GM12874 (cell line): Measurements from ENCODE around the gene PALM3.

Source experiments
- TF ChIP-seq, protein P1 (sequence below): IDR thresholded peaks from 2 replicates; pipeline ENCODE4 v1.5.1; 2011; ENCODE audit warnings: low read depth, mild to moderate bottlenecking, control low read depth, low read length, moderate library complexity; ENCODE audit not compliant: insufficient read depth

The PALM3 gene

DNA sequence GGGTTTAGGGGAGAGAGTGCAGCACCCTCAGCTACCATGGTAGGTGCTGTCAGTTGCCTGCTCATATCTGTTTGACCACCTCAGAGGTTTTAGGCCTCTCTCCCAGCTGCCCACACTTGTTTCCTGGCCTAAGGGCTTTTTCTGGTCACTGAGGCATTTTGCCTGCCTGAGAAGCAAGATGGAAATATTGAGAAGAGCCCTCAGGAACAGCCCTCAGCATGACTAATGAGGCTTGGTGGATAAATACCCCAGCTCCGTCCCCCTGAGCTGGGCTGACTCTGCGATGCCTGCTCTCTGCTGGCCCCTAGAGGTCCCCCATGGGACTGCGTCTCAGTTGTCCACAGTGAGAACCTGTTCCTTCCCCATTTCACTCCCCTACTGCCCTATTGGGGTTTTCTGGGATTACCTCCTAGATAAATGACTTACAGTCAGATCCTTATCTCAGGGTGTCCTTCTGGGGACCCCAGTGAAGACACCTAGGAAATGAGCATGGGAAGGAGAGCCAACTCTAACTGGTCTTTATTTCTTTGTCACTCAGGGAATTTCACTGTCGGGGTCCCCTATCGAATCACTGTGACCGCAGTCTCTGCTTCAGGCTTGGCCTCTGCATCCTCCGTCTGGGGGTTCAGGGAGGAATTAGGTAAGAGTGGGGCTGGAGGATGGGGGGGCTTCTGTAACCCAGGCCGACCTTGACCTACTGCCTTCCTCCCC, 13.3 kb downstream of the PALM3 start:
- TF ChIP-seq, protein P1, sequence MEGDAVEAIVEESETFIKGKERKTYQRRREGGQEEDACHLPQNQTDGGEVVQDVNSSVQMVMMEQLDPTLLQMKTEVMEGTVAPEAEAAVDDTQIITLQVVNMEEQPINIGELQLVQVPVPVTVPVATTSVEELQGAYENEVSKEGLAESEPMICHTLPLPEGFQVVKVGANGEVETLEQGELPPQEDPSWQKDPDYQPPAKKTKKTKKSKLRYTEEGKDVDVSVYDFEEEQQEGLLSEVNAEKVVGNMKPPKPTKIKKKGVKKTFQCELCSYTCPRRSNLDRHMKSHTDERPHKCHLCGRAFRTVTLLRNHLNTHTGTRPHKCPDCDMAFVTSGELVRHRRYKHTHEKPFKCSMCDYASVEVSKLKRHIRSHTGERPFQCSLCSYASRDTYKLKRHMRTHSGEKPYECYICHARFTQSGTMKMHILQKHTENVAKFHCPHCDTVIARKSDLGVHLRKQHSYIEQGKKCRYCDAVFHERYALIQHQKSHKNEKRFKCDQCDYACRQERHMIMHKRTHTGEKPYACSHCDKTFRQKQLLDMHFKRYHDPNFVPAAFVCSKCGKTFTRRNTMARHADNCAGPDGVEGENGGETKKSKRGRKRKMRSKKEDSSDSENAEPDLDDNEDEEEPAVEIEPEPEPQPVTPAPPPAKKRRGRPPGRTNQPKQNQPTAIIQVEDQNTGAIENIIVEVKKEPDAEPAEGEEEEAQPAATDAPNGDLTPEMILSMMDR = peak; percentile 96

DNA sequence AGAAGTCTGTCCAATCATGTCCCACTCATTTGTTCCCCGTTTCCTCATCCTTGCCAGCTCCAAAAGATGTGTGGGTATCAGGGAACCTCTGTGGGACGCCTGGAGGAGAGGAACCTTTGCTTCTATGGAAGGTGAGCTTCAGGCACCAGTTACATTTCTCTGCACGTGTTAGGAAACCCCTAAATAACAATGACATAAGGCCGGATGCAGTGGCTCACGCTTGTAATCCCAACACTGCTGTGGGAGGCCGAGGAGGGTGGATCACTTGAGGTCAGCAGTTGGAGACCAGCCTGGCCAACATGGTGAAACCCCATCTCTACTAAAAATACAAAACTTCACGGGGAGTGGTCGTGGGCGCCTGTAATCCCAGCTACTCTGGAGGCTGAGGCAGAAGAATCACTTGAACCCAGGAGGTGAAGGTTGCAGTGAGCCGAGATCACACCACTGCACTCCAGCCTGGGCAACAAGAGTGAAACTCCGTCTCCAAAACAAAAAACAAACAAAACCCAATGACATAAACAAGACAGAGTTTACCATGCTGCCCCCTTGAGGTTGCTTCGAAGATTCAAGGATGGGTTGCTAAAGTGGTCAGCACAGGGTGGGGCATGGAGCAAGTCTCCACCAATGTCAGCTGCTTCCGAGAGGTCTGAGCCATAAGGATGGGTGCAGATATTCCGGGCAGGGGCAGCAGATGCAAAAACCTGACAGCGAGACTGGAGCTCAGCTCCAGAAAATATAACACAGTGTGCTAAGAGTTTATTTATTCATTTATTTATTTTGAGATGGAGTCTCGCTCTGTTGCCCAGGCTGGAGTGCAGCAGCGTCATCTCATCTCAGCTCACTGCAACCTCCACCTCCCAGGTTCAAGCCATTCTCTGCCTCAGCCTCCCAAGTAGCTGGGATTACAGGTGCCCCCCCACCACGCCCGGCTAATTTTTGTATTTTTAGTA, 18.9 kb downstream of the PALM3 start:
- TF ChIP-seq, protein P1 = peak; percentile 52; the same call in 1 of the 2 replicates

GRCh38 chr19:14039181-14039580, 22.7 kb downstream of the PALM3 start:
- TF ChIP-seq, protein P1 = no peak

GRCh38 chr19:14035706-14036105, 26.2 kb downstream of the PALM3 start:
- TF ChIP-seq, protein P1 = no peak

DNA sequence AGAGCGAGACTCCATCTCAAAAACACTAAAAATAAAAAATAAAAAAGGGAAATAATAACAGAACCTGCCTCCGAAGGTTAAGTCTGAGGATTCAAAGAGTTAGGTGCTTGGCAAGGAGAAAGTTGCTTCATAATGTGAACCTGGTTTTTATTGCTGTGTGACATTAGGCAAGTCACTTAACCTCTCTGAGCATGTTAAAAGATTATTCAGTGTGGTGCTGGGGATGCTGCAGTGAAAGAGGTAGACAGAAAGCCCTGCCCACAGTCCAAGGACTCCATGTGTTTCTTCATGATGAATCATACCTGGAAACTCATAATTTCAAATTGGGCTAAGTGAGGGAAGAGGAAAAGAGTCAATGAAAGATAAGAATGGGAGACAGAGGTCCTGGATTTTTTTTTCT, 27.9 kb downstream of the PALM3 start:
- TF ChIP-seq, protein P1 = no peak

GRCh38 chr19:14031719-14032480, 30.0 kb downstream of the PALM3 start, which contains the start of gene IL27RA:
Gene IL27RA (plus strand): TSS chr19:14031762. CDS start chr19:14031873, 111 bp downstream.
- TF ChIP-seq, protein P1 = peak; percentile 87
